NCI-H510A treated with DMSO at 0.1 percent for 48 hours (cell line): ENCODE results near the gene ABCD4.

Source experiments
- DNase-seq: peaks from one replicate; lab custom pipeline; 2025; lab: John Stamatoyannopoulos, UW

ABCD4 gene

GRCh38 chr14:74259513-74259912, 43.2 kb downstream of the ABCD4 start:
- DNase-seq, result no peak

GRCh38 chr14:74258764-74259035, 44.0 kb downstream of the ABCD4 start:
- no peak for DNase-seq

- no peak for DNase-seq
Observed at GRCh38 chr14:74257941-74258763, 44.6 kb downstream of the ABCD4 start.

GRCh38 chr14:74257078-74257940, 45.4 kb downstream of the ABCD4 start:
- peak; percentile 20 for DNase-seq

- DNase-seq, result no peak
Observed at GRCh38 chr14:74255281-74255680, 47.5 kb downstream of the ABCD4 start.

- DNase-seq, result no peak
Observed at GRCh38 chr14:74249433-74250375, 53.0 kb downstream of the ABCD4 start.

- DNase-seq, result no peak
Observed at GRCh38 chr14:74248017-74248416, 54.7 kb downstream of the ABCD4 start.

GRCh38 chr14:74246542-74246941, 56.2 kb downstream of the ABCD4 start:
- no peak for DNase-seq

GRCh38 chr14:74245292-74245691, 57.4 kb downstream of the ABCD4 start:
- no peak for DNase-seq

- no peak for DNase-seq
Observed at GRCh38 chr14:74244115-74244514, 58.6 kb downstream of the ABCD4 start.

- DNase-seq, result no peak
Observed at GRCh38 chr14:74243051-74243450, 59.7 kb downstream of the ABCD4 start.

GRCh38 chr14:74242780-74243042, 60.0 kb downstream of the ABCD4 start:
- no peak for DNase-seq

GRCh38 chr14:74242021-74242779, 60.5 kb downstream of the ABCD4 start:
- DNase-seq, result no peak

GRCh38 chr14:74241652-74242017, 61.1 kb downstream of the ABCD4 start:
- DNase-seq, result no peak

GRCh38 chr14:74240794-74241651, 61.7 kb downstream of the ABCD4 start:
- no peak for DNase-seq

- no peak for DNase-seq
Observed at GRCh38 chr14:74239848-74240793, 62.6 kb downstream of the ABCD4 start.

- DNase-seq, result no peak
Observed at GRCh38 chr14:74238974-74239847, 63.5 kb downstream of the ABCD4 start, which contains the start of gene VSX2. TSS of gene VSX2 (plus strand) at chr14:74239449. CDS start at chr14:74239562, 113 bp downstream.

- no peak for DNase-seq
Observed at GRCh38 chr14:74237441-74237840, 65.3 kb downstream of the ABCD4 start.
